ENCODE data around the gene INO80. TPM values are rescaled to one million over a fixed set of nuclear protein-coding genes. Genes with fewer than 3 reads are reported as not detected.

INO80 gene
- total RNA-seq, 1 experiment from 2014 or later: 27.3 TPM

DNA sequence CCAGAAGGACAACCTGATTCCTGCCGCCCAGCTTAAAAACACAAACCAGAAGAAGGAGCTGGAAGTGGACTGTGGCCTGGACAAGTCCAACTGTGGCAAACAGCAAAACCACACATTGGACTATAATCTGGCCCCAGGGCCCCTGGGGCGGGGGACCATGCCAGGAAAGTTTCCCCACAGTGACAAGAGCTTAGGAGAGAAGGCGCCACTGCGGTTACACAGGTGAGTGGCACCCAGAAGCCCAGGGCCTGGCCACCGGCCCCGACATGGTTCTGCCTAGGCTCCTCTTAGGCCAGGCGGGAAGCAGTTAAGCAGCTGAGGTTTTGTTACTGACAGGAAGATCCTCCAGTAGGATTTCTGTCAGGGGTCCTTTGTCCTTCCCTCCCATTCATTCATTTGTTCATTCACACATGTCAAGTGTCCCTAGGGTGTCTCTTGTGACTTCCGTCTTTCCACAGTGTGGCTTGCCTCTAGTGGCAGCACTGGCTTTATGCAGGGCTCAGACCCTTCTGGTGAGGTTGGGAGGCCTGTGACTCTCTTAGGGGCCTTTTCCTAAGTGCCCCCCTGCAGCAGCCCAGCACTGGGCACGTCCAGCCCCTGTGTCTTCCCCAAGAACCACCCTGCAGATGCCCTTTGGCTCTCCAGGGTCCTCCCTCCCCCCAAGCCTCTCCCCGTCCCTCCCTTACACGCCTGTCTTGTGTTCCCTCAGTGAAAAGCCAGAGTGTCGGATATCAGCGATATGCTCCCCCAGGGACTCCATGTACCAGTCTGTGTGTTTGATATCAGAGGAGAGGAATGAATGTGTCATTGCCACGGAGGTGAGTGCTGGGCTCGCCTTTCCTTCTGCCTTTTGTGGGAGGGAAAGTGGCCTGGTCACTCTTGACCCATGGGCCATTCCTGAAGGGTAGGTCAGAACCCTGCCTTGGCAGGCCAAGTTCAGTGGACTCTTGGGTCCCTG lies 179.1 kb downstream of the INO80 start:
- peak; percentile 87 for DNase-seq (ENCODE audit: low spot score)
- POLR2A ChIA-PET (ENCODE audit: low non-redundant PET): no interaction called here

DNA sequence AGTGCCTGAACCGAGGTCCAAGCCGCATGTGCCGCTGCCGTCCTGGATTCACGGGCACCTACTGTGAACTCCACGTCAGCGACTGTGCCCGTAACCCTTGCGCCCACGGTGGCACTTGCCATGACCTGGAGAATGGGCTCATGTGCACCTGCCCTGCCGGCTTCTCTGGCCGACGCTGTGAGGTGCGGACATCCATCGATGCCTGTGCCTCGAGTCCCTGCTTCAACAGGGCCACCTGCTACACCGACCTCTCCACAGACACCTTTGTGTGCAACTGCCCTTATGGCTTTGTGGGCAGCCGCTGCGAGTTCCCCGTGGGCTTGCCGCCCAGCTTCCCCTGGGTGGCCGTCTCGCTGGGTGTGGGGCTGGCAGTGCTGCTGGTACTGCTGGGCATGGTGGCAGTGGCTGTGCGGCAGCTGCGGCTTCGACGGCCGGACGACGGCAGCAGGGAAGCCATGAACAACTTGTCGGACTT lies 179.8 kb downstream of the INO80 start:
- no peaks in the 10 kb centered on the region for H3K9me3 ChIP-seq (ENCODE audit: low read depth, low read length, poor library complexity, severe bottlenecking)
- H3K4me3 ChIP-seq (ENCODE audit: low read depth, low read length, poor library complexity, severe bottlenecking): no peak overlapping the region
- no TSS peak for BruUV-seq (replicated peaks)
- DNase-seq (ENCODE audit: low spot score): no peak
- TF ChIP-seq EZH2 (IDR thresholded peaks at IDR 0.05; ENCODE audit: borderline replicate concordance, low read depth, low read length, poor library complexity, severe bottlenecking): no peak
- TF ChIP-seq, protein P1, sequence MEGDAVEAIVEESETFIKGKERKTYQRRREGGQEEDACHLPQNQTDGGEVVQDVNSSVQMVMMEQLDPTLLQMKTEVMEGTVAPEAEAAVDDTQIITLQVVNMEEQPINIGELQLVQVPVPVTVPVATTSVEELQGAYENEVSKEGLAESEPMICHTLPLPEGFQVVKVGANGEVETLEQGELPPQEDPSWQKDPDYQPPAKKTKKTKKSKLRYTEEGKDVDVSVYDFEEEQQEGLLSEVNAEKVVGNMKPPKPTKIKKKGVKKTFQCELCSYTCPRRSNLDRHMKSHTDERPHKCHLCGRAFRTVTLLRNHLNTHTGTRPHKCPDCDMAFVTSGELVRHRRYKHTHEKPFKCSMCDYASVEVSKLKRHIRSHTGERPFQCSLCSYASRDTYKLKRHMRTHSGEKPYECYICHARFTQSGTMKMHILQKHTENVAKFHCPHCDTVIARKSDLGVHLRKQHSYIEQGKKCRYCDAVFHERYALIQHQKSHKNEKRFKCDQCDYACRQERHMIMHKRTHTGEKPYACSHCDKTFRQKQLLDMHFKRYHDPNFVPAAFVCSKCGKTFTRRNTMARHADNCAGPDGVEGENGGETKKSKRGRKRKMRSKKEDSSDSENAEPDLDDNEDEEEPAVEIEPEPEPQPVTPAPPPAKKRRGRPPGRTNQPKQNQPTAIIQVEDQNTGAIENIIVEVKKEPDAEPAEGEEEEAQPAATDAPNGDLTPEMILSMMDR (conservative IDR thresholded peaks at IDR 0.05; ENCODE audit: low read depth, low read length): no peak
- no peaks in the 10 kb centered on the region for H3K36me3 ChIP-seq (ENCODE audit: insufficient read depth, low read length, poor library complexity, severe bottlenecking)
- intact Hi-C loops (cut with micrococcal nuclease; ENCODE audit: unreplicated experiment): no loop called here
- CTCF ChIA-PET: no interaction called here
- POLR2A ChIA-PET (ENCODE audit: low non-redundant PET): no interaction called here
- peaks cover 25% of the 10 kb centered on the region for H3K4me1 ChIP-seq (ENCODE audit: insufficient read depth, low read length, poor library complexity, severe bottlenecking)
- peaks cover 1% of the 10 kb centered on the region for H3K27me3 ChIP-seq (replicated peaks; ENCODE audit: insufficient read depth, low read depth, low read length, poor library complexity)
- H3K27ac ChIP-seq (ENCODE audit: low read depth, low read length, poor library complexity, severe bottlenecking): no peak overlapping the region

More for the DNA sequence above, 179.1 kb downstream of the INO80 start:
- Histone ChIP-seq H3K27me3 (replicated peaks; ENCODE audit: insufficient read depth, low read depth, low read length, poor library complexity) (no peaks in the 10 kb centered on the region), H3K4me3 (ENCODE audit: low read depth, low read length, poor library complexity, severe bottlenecking) (no peak overlapping the region), H3K9me3 (ENCODE audit: low read depth, low read length, poor library complexity, severe bottlenecking) (no peaks in the 10 kb centered on the region), H3K27ac (ENCODE audit: low read depth, low read length, poor library complexity, severe bottlenecking) (peak overlapping the region; percentile 21), H3K36me3 (ENCODE audit: insufficient read depth, low read length, poor library complexity, severe bottlenecking) (no peaks in the 10 kb centered on the region), H3K4me1 (ENCODE audit: insufficient read depth, low read length, poor library complexity, severe bottlenecking) (peaks cover 29% of the 10 kb centered on the region)
- intact Hi-C loops (cut with micrococcal nuclease; ENCODE audit: unreplicated experiment): no loop called here
- TF ChIP-seq EZH2 (IDR thresholded peaks at IDR 0.05; ENCODE audit: borderline replicate concordance, low read depth, low read length, poor library complexity, severe bottlenecking): no peak
- TF ChIP-seq, protein P1 (conservative IDR thresholded peaks at IDR 0.05; ENCODE audit: low read depth, low read length): peak; percentile 46; the same call in 1 of the 2 replicates
- CTCF ChIA-PET: no interaction called here
- BruUV-seq (replicated peaks): no TSS peak

DNA sequence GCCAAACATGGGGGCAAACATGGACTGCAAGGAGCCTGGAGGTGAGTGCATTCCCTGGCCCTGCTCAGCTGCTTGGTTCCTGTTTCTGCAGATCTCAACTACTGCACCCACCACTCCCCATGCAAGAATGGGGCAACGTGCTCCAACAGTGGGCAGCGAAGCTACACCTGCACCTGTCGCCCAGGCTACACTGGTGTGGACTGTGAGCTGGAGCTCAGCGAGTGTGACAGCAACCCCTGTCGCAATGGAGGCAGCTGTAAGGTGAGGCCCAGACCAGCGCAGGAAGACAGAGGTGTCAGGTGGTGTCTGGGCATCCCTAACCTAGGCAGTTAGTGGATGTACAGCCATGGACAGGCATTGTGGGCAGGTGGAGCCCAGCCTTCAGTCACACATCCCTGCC lies 181.6 kb downstream of the INO80 start:
- Histone ChIP-seq H3K9me3 (ENCODE audit: low read depth, low read length, poor library complexity, severe bottlenecking) (no peaks in the 10 kb centered on the region), H3K27me3 (replicated peaks; ENCODE audit: insufficient read depth, low read depth, low read length, poor library complexity) (peaks cover 19% of the 10 kb centered on the region), H3K36me3 (ENCODE audit: insufficient read depth, low read length, poor library complexity, severe bottlenecking) (no peaks in the 10 kb centered on the region), H3K27ac (ENCODE audit: low read depth, low read length, poor library complexity, severe bottlenecking) (no peak overlapping the region), H3K4me1 (ENCODE audit: insufficient read depth, low read length, poor library complexity, severe bottlenecking) (peaks cover 25% of the 10 kb centered on the region), H3K4me3 (ENCODE audit: low read depth, low read length, poor library complexity, severe bottlenecking) (no peak overlapping the region)
- no peak for DNase-seq (ENCODE audit: low spot score)
- no peak for TF ChIP-seq EZH2 (IDR thresholded peaks at IDR 0.05; ENCODE audit: borderline replicate concordance, low read depth, low read length, poor library complexity, severe bottlenecking)
- TF ChIP-seq, protein P1 (conservative IDR thresholded peaks at IDR 0.05; ENCODE audit: low read depth, low read length): no peak
- CTCF ChIA-PET: interaction anchor here (0.6 kb wide), 1 partner anchor 381 kb away, joined by 4 read pairs; no protein-coding TSS in a partner anchor
- POLR2A ChIA-PET (ENCODE audit: low non-redundant PET): no interaction called here
- intact Hi-C loops (cut with micrococcal nuclease; ENCODE audit: unreplicated experiment): no loop called here
- no TSS peak for BruUV-seq (replicated peaks)

All from A673 (cell line).